NCI-H2107 (cell line): ENCODE results near the gene SNX30.
"Not testable (repeated sequence)": the region's sequence is repeated elsewhere in the genome, so short reads cannot be mapped to it uniquely, and the experiment has no call there.

Experiments
- DNase-seq: peaks from one replicate; lab custom pipeline; 2025; lab: John Stamatoyannopoulos, UW

SNX30 gene, protein sequence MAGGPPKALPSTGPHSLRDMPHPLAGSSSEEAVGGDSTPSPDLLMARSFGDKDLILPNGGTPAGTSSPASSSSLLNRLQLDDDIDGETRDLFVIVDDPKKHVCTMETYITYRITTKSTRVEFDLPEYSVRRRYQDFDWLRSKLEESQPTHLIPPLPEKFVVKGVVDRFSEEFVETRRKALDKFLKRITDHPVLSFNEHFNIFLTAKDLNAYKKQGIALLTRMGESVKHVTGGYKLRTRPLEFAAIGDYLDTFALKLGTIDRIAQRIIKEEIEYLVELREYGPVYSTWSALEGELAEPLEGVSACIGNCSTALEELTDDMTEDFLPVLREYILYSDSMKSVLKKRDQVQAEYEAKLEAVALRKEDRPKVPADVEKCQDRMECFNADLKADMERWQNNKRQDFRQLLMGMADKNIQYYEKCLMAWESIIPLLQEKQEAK

DNA sequence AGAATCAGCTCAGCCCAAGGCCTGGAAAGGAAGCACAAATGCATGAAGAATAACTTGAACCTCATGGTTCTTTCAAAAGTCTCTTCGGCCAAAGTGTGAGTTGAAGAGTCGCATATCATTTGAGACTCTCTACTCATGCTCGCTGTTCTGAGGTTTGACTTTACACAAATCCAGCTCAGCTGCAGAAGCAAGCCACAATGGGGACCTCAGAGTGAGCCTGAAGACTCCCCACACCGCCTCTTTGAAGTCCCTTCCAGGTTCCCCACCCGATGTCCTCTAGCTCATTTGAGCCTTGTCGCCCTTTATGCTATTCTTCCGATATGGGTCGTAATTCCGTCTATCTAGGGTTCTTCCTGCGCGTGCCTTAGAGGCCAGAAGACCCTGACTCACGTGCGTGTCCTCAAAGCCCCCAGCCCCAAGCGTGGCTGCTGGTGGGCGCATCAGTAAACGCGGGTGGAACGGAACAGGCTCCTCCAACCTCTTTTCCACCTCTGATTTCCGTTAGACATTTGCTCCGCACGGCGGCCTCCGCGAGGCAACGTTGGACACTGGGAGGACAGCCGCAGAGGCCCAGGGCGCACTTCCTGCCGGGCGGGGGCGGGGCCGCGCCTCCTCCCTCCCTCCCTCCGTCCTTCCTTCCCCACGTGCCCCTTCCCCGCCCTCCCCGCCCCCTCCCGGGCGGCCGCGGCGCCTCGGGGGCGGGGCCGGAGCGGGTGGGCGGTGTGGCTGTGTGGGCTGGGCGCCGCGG lies at the start of gene SNX30:
Gene SNX30, plus strand, starts transcription at position 745 of the 748 bp plus-strand sequence. CDS start 242 bp downstream, outside the sequence.
- peak; percentile 57 for DNase-seq

- DNase-seq: no peak
Observed at GRCh38 chr9:112703304-112703703, 47.3 kb upstream of the SNX30 start.

DNA sequence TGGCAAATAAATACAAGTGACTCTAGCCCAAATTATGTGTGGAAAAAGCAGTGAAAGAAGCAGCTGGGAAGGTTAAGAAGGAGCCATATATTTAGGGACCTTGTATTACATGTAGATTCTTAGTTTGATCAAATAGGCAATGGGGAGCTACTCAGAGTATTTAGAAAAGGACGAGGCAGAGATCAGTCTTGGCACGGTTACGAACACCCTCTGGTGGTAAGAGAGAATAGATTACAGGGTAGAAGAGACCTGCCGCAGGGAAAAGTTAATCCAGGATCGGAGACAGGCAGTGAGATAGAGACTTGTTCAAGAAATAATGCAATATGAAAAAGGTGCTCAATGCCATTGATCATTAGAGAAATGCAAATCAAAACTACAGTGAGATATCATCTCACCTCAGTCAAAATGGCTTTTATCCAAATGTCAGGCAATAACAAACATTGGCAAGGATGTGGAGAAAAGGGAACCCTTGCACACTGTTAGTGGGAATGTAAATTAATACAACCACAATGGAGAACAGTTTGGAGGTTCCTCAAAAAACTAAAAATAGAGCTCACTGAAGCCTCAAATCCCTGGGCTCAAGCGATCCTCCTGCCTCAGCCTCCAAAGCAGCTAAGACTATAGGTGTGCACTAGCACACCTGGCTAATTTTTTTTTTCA lies 44.7 kb upstream of the SNX30 start:
- peak; percentile 3 for DNase-seq

GRCh38 chr9:112711050-112711689 lies 39.4 kb upstream of the SNX30 start:
- peak; percentile 0 for DNase-seq

- no peak for DNase-seq
Observed at GRCh38 chr9:112712678-112713077, 37.9 kb upstream of the SNX30 start.

DNA sequence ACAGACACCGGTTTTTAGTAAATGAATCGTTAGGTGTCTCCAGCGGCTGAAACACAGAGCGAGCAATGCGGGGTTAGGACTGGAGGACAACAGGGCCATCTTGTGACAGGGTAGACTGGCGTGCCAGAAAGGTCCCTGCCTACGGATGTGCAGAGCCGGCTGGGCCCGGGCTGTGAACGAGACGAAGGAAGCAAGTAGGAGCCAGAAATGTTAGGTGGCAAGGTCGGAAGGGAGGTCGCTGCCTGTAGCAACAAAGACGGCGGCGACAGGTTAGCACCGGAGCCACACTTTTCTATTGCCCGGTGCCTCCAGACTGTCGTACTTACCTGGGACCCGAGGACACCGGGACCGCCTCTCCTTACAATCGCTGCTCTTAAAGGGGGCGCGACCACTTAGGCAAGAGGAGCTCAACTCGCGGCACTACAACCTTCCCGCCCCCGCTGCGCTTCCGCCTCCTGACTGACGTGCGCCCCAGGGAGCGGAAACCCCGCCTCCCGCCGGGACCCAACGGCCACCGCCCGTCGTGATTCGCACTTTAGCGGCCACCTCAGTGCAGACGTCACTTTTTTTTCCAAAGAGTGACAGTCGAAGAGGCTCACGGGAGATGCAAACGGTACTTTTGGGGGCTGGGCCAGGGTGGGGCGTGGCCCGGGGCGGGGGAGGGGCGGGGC lies 32.8 kb upstream of the SNX30 start, which contains the start of gene INIP:
Gene INIP, minus strand, starts transcription at position 457 of the 671 bp plus-strand sequence. CDS start 1,632 bp downstream, outside the sequence.
- DNase-seq: peak; percentile 86

GRCh38 chr9:112719241-112719691 lies 31.3 kb upstream of the SNX30 start:
- no peak for DNase-seq

DNA sequence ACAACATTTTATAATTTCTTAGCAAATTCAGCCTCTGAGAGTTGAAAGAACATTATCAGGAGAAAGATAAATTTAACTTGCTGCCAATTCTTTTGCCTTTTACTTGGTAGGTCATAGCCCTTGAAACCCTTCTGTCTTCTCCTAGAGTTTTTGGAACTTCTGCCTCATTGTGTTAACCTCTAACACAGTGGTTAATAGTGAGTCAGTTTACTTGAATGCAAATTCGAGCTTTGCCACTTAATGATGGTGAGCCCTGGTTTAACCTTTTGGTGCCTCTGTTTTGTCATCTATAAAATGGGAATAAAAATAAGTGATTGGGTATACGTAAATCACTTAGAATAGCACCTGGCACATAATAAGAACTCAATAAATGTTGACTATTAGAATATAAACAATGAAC lies 30.9 kb upstream of the SNX30 start:
- DNase-seq: no peak

DNA sequence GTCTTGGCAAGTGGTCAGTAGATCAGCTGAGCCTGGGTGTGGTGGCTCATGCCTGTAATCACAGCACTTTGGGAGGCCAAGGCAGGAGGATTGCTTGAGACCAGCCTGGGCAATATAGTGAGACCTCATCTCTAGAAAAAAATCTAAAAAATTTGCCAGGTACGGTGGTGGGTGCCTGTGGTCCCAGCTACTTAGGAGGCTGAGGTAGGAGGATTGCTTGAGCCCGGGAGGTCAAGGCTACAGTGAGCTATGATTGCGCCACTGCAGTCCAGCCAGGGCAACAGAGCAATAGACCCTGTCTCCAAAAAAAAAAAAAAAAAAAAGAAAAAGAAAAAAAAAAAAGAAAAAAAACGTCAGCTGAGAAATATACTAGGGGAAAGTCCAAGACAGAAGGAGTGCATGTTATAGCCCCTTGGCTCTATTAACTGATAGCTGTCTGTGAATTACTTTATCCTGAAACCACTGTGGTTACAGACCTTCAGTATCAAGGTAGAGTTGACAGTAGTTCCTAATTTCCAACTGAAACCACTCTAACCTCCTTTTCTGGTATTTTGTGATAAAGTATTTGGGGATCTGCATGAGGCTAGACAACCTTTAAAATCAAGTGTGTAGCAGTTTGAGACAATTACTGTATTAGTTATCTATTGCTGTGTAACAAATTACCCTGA lies 30.3 kb upstream of the SNX30 start:
- no peak for DNase-seq

DNA sequence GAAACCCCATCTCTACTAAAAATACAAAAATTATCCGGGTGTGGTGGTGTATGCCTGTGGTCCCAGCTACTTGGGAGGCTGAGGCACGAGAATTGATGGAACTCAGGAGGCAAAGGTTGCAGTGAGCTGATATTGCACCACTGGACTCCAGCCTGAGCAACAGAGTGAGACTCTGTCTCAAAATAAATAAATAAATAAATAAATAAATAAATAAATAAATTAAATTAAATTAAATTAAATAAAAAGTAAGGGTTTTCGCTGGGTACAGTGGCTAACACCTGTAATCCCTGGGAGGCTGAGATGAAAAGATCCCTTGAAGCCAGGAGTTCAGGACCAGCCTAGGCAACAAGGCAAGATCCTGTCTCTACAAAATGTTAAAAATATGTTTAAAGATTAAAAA lies 27.8 kb upstream of the SNX30 start:
- DNase-seq: not testable (repeated sequence)

DNA sequence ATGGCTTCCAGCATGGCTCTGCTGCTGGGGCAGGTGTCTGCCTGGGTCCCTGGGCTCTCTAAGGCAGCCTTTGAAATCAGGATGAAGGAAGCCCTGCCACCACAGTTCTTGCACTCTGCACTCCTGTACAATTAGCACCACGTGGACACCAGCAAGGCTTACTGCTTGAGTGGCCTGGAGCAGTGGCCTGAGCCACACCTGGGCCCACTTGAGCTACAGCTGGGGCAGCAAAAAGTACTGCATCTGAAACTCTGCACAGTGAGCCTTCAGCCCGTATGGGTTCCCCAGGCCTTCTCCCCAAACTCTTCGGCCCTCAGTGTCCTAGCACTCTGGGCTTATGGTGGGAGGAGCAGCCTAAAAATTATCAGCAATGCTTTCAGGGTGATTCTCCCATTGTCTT lies 24.6 kb upstream of the SNX30 start:
- DNase-seq: no peak

- DNase-seq: no peak
Observed at GRCh38 chr9:112726428-112726827, 24.1 kb upstream of the SNX30 start.

DNA sequence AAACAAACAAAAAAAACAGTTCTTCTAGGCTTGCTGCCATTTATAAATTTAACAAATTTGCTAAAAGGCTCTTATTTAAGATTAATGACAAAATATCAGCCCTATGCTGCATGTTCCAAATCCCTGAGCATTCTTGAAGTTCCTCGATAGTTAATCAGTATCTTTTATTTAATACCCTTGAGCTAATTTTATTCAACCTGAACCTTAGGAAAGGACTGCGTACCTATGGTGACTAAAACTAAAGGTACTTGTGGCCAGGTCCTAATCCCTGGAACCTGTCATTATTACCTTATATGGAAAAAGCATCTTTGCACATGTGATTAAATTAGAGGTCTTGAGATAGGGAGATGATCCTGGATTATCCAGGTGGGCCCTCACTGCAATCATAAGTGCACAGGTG lies 22.2 kb upstream of the SNX30 start:
- no peak for DNase-seq

DNA sequence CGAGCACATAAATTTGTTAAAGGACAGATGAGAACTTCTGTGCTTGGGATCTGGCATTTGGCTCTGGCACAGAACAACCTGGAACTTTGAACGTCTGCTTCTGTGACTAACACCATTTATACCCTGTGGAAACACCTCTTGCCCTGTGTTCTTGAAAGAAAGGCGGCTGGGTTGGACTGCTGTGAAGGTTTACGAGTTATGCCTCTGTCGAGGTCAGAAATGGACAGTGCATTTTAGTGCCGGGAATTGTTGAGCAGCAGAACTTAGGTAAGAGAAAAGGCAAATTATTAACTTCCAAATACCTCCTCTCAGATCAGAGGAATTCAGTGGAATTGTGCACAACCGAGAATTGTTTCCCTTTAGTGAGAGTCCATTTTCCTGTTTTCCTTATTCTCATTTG lies 18.6 kb upstream of the SNX30 start:
- no peak for DNase-seq

- no peak for DNase-seq
Observed at GRCh38 chr9:112734892-112735291, 15.7 kb upstream of the SNX30 start.

DNA sequence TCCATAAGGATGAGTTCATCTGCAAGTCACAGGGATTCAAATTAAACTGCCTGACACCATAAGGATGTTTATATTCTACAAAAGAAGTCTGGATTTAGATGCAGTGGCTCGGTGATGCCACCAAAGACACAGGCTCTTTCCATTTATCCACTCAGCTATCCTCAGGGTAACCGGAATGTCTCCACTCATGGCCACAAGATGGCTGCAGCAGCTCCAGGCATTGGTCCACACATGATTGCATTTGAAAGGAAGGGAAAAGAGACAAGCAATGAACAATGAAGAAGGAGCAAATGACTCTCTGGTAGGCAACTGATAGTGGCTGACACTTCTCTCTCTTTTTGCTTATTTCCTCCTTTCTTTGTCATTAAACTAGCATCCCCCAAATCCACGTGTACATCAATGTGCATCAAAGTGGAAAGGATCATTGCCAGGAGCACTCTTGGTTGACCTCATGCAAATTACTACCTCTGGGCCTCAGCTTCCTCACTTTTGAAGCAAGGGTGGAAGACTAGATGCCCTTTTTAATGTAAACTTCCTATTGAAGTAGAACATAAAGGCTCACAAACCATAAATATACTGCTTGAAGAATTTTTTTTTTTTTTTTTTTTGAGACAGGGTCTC lies 7.2 kb upstream of the SNX30 start:
- no peak for DNase-seq

DNA sequence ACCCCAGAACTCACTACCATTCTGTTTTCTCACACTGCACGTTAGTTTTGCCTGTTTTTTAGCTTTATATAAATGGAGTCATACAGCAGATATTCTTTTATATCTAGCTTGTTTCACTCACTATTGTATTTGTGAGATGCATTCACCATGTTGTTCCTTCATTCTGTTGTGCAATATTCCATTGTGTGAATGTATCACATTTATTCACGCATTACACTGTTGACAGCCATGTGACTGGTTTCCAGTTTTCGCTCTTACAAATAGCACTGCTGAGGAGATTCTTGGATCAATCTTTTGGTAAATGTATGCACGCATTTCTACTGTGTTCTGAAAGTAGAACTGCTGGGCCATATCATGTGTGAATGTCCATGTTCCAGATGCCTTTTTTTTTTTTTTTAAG lies 6.4 kb upstream of the SNX30 start:
- DNase-seq: no peak

DNA sequence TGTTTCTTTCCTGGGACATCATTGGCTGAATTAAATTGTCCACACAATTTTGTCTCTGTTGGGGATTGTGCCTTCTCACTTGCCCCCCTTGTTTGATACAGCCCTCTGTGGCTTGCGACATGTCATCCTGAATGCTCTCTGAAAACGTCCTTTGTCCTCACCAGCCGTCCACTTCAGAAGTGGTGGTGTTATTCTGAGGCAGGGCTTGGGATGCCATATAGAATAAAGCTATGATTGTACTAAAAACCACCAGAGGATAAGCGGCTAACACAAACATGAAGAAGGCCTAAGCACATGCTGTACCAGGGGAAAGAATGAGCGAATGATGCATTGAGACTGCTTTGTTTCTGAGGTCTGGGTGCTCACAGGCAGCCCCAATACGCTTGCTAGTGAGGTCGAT lies 3.5 kb upstream of the SNX30 start:
- no peak for DNase-seq

DNA sequence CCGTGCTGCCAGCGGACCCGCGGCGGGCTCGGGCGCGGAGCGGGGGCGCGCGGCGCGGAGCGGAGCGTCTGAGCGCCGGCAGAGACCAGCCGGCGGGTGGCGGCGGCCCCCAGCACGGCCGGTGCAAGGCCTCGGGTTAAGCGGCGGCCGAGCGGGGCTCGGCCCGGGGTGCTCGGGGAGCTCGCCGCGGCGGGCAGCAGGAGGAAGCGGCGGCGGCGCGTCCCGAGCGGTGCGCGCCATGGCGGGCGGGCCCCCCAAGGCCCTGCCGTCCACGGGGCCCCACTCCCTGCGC lies 150 bp downstream of the SNX30 start:
- no peak for DNase-seq

DNA sequence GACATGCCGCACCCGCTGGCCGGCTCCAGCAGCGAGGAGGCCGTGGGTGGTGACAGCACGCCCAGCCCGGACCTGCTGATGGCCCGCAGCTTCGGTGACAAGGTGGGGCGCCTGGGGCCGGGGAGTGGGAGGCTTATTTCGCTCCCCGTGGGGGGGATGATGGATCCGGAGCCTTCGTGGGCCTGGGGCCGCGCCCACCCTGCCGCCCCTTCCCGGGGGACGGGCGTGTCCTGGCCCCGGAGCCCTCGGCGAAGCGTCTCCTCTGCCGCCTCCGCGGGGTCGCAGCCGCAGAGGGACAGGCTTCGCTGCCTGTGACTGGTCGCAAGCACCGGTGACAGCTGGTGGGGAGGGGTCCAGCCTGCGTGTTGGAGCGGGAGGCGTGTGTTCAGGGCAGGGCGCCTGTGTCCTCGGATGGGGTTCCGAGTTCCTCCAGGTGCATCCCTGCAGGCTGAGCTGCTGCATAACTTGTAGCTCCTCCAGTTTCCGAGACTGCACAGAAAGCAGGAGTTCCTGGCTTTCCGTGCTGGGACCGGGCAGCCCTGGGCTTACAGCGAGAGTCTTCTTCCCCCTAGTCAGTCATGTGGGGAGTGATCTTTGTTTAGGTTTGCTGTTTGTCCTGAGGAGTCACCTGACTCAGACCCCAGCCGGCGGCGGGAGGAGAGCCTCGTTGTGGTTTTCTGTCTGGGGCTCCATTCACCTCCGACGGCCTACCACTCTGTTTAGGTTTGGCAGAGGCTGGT lies 666 bp downstream of the SNX30 start:
- peak; percentile 15 for DNase-seq
